DOHH2 (cell line): ENCODE data around the gene KIF6.
"Not testable (repeated sequence)": the region's sequence is repeated elsewhere in the genome, so short reads cannot be mapped to it uniquely, and the experiment has no call there.

Source experiments
- CTCF ChIP-seq: fragments of 200-600 bp; sonication (generic); IDR thresholded peaks from one replicate; pipeline ENCODE4 v1.5.1; 2014; ENCODE audit warnings: antibody characterized with exemption, mild to moderate bottlenecking, low read depth, low read length; ENCODE audit not compliant: poor library complexity, severe bottlenecking
- EZH2phosphoT487 ChIP-seq: fragments of 200-600 bp; sonication (generic); IDR thresholded peaks from 2 replicates; pipeline ENCODE4 v1.6.1; 2017; ENCODE audit warnings: borderline replicate concordance, mild to moderate bottlenecking, antibody characterized with exemption, low read length, moderate library complexity, mixed read lengths

GRCh38 chr6:39509831-39510230, 215.4 kb downstream of the KIF6 start:
- TF ChIP-seq CTCF, EZH2phosphoT487: not testable (repeated sequence)
